ACC112 (cell line): Measurements from ENCODE around the gene TSR3.

Experiments
- H2AFZ ChIP-seq: fragments of 200-600 bp; sonication (generic); one replicate; pipeline ENCODE4 v1.6.0; 2017; ENCODE audit warnings: antibody characterized with exemption, low read length; ENCODE audit not compliant: unreplicated experiment
- H3K27ac ChIP-seq: fragments of 200-600 bp; sonication (generic); 2 replicates; pipeline ENCODE4 v1.5.1; 2014; ENCODE audit warnings: low read depth, mild to moderate bottlenecking, antibody characterized with exemption, low read length, moderate library complexity
- H3K27me3 ChIP-seq: fragments of 200-600 bp; sonication (generic); 2 replicates; pipeline ENCODE4 v1.6.1; 2014; ENCODE audit warnings: mild to moderate bottlenecking, antibody characterized with exemption, low read length, moderate library complexity, mixed read lengths; ENCODE audit not compliant: insufficient read depth
- H3K36me3 ChIP-seq: fragments of 200-600 bp; sonication (generic); 2 replicates; pipeline ENCODE4 v1.6.1; 2016; ENCODE audit warnings: mild to moderate bottlenecking, antibody characterized with exemption, low read length, moderate library complexity, mixed read lengths; ENCODE audit not compliant: insufficient read depth
- H3K4me1 ChIP-seq: fragments of 200-600 bp; sonication (generic); one replicate; pipeline ENCODE4 v1.6.1; 2016; ENCODE audit warnings: low read length, mixed read lengths; ENCODE audit not compliant: insufficient read depth, unreplicated experiment, control insufficient read depth
- H3K4me3 ChIP-seq: fragments of 200-600 bp; sonication (generic); 2 replicates; pipeline ENCODE4 v1.5.1; 2014; ENCODE audit warnings: mild to moderate bottlenecking, low read depth, low read length
- H3K79me2 ChIP-seq: fragments of 200-600 bp; sonication (generic); one replicate; pipeline ENCODE4 v1.6.0; 2016; ENCODE audit warnings: low read length; ENCODE audit not compliant: control insufficient read depth, unreplicated experiment, insufficient read depth

Gene TSR3

DNA sequence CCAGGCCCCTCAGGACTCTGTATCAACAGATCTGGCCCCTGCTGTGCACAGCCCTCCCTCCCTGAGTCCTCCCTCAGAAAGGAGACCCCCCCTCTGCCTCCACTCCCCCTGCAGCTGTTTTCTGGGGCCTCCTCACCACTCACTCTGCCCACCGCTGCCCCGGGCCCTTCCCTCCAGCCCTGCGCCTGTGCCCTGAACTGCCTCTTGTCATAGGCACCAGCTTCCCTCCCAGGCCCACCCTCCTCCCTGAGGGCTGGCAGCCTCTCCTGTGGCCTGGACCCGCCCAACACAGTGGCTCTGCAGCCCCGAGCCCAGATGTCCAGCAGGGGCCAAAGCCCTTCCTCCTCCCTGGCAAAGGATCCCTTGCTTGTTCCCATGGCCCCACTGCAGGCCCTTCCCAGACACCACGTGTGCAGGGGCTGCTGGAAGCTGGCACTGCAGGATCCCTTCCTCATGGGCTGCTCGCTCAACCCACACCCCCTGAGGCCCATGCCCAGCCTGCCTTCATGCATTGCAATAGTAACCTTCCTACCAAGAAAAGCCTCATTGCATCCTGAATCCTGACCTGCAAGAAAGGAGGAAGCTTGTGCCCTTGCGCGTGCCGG is 25.8 kb upstream of the TSR3 start:
- Histone ChIP-seq H3K79me2 (peaks cover 28% of the 10 kb centered on the region), H3K27me3 (no peaks in the 10 kb centered on the region), H3K4me1 (peaks cover 12% of the 10 kb centered on the region), H3K36me3 (no peaks in the 10 kb centered on the region), H3K27ac (peak overlapping the region; percentile 97; the same call in 1 of the 2 replicates), H2AFZ (no peak overlapping the region), H3K4me3 (peak overlapping the region; percentile 99)

DNA sequence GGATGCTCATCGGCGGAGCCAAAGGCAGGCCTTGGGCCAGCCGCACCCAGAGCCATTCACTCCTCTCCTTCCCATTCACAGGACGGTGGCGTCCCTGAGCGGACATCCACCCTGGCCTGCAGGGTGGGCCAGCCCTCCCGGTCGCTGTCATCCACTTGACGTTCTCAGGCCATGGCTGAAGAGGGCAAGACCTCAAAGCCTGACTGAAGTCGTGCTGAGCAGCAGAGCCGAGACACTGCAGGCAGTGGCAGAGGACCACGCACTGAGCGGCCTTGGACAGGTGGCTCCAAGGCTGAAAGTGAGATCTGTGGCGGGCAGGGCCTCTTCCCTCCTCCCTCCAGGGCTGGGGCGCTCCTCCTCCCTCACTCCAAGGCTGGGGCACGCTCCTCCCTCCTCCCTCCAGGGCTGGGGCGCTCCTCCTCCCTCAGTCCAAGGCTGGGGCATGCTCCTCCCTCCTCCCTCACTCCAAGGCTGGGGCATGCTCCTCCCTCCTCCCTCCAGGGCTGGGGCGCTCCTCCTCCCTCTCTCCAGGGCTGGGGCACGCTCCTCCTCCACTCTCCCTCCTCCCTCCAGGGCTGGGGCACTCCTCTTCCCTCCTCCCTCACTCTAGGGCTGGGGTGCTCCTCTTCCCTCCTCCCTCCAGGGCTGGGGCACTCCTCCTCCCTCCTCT is 24.2 kb upstream of the TSR3 start:
- H3K27me3 ChIP-seq, result no peaks in the 10 kb centered on the region

DNA sequence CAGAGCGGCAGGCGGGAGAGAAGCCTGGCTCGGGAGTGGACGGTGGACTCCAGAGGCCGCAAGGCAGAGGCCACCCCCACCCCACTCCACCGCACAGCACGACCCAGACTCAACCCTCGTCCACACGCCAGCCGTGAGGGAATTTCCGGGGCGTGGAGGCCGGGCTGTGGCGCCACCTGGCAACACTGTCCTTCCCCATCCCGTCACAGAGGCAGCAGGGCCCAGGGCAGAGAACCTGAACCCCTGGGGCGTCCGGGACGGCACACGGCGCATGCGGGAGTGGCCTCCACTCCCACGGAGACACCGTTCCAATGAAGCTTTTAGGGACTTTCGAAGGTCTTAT is 23.6 kb upstream of the TSR3 start:
- Histone ChIP-seq H3K36me3 (peaks cover 3% of the 10 kb centered on the region; the same call in 1 of the 2 replicates), H2AFZ (no peak overlapping the region), H3K79me2 (peaks cover 33% of the 10 kb centered on the region), H3K27me3 (no peaks in the 10 kb centered on the region), H3K4me1 (peaks cover 12% of the 10 kb centered on the region), H3K4me3 (no peak overlapping the region), H3K27ac (no peak overlapping the region)

More for the DNA sequence above, 24.2 kb upstream of the TSR3 start:
- Histone ChIP-seq H3K36me3 (peaks cover 3% of the 10 kb centered on the region; the same call in 1 of the 2 replicates), H2AFZ (no peak overlapping the region), H3K79me2 (peaks cover 33% of the 10 kb centered on the region), H3K27ac (no peak overlapping the region), H3K4me1 (peaks cover 12% of the 10 kb centered on the region), H3K4me3 (no peak overlapping the region)

DNA sequence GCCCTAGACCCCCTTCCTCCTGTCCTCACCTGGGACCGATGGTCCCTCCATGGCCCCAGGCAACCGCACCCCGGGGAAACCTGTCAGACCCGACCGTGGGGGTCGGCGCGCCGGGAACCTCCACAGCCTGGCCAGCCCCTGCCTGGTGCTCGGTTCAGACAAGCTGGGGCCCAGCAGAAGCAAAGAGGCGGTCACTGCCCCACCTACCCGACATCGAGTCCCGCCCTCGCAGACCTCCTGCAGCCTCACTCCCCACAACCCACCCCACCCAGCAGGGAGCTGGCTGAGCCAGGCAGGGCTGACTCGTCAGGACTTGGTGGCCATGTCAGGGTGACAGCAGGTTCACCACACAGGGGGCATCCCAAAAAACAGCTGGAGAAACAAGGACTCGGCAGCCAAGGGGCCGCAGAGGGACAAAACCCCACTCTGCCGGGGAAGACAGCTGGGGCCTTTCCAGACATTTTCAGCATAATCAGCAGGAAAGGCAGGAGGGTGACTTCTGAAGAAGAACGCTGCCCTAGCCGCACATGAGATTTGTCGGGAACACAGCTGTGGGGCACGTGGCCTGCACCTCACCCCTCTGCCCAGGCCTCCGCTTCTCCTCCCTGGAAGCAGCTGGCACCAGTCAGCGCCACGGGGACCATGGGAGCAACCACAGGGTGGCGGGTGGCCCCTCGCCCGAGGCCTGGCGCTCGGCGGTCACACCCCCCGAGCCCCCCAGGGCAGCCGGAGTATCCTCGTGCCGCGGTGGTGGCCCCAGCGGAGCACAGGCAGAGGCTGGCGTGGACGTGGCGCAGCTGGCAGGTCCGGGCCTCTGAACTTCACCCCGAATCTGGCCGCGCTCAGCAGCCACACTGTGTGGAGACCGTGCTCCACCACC is 23.0 kb upstream of the TSR3 start:
- no peak overlapping the region for H3K27ac ChIP-seq

DNA sequence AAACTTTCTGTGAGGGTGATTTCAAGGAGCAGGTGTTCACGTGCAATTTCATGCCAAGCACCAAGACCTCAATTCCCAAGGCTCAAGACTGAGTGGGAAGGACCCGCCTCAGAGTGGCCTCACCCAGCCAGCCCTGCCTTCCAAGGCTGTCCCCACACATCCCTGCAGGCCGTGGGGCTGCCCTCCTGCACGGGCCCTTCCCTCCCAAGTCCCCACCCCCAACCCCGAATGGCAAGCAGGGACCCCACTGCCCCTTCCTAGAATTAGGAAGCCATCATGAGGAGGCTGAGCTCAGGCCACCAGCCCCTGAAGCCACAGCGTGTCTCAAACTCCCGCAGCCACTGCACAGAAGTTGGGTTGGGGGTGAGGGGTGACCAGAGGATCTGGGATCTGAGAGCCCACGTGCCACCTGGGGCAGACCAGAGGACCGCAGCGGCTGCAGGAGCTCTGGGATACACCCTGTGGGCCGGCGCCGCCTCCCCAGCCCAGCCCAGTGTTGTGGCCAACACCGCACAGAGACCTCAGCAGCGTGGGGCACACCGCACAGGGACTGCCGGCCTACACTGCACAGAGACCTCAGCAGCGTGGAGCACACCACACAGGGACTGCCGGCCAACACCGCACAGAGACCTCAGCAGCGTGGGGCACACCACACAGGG is 20.7 kb upstream of the TSR3 start:
- Histone ChIP-seq H3K79me2 (peaks cover 16% of the 10 kb centered on the region), H3K4me1 (no peaks in the 10 kb centered on the region)

More for the DNA sequence above, 23.0 kb upstream of the TSR3 start:
- Histone ChIP-seq H3K36me3 (peaks cover 3% of the 10 kb centered on the region; the same call in 1 of the 2 replicates), H3K79me2 (peaks cover 33% of the 10 kb centered on the region), H3K27me3 (no peaks in the 10 kb centered on the region), H3K4me3 (no peak overlapping the region), H3K4me1 (peaks cover 12% of the 10 kb centered on the region), H2AFZ (no peak overlapping the region)

DNA sequence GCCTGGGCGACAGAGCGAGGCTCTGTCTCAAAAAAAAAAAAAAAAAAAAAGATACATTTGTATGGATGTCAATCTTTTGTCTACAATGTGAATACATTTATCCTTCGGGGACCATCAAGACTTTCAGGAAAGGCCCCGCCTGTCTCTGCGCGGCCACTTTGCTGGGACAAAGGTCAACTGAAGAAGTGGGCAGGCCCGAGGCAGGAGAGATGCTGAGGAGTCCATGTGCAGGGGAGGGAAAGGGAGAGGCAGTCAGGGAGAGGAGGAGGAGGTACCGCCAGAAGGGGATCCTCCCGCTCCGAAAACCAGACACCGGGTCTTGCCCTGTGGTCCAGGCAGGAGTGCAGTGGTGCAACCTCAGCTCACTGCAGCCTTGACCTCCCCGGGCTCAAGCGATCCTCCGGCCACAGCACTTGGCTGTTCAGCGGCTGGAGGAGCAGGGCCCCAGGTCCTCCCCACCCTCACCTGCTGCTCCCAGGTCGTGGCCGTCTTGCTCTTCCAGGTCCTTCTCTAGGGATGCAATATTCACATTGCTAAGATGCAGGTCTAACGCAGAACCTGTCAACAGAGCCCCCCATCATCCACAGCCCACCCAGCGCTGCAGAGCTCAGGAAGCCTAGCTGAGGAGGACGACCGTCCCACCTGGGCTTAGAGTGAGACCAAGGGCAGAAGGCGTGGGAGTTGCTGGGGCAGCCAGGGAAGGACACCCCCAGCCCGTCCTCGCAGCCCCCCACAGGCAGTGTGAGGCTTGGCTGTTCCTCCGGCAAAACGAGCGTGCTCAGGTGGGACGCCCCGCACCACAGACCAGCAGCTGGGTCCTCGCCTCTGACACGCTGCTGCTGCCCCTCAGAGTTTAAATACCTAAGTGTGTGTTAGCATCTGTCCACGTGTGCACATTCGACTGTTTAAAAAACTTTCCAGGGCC is 19.6 kb upstream of the TSR3 start:
- H3K4me3 ChIP-seq, result no peak overlapping the region

More for the DNA sequence above, 20.7 kb upstream of the TSR3 start:
- H3K36me3 ChIP-seq, result peaks cover 3% of the 10 kb centered on the region; the same call in 1 of the 2 replicates
- no peak overlapping the region for H3K27ac ChIP-seq
- no peak overlapping the region for H2AFZ ChIP-seq
- H3K4me3 ChIP-seq, result no peak overlapping the region
- no peaks in the 10 kb centered on the region for H3K27me3 ChIP-seq

DNA sequence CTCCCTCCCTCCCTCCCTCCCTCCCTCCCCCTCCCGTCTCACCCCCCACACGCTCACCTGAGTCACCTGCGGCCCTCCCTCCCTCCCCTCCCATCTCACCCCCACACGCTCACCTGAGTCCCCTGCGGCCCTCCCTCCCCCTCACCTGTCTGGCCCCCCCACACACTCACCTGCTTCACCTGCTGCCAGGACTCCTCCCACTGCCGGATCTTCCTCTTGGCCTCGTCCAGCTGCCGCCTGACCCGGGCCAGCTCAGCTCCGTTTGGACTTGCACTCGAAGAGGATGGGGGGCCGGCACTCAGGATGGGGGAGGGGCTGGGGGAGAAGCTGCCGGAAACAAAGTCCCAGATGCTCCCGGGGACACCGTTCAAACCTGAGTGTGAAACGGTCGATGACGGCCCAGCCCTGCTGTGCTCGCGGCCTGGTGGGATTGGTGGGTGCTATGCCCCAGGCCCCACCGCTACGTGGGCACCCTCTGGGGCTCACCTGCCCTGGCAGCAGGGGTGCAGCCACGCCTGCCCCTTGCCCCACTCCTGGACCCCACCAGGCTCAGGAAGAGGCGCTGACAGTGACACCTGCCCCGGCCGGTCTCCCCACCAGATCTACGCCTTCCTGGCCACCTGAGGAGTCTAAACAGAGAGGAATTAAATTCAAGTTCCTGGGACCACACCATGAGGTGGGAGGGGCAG is 16.0 kb upstream of the TSR3 start:
- Histone ChIP-seq H3K79me2 (peaks cover 9% of the 10 kb centered on the region), H3K4me1 (no peaks in the 10 kb centered on the region), H2AFZ (no peak overlapping the region), H3K27me3 (no peaks in the 10 kb centered on the region), H3K36me3 (peaks cover 12% of the 10 kb centered on the region), H3K27ac (no peak overlapping the region), H3K4me3 (no peak overlapping the region)

More for the DNA sequence above, 19.6 kb upstream of the TSR3 start:
- H3K27me3 ChIP-seq, result no peaks in the 10 kb centered on the region
- H2AFZ ChIP-seq, result no peak overlapping the region
- H3K79me2 ChIP-seq, result peaks cover 16% of the 10 kb centered on the region
- H3K27ac ChIP-seq, result no peak overlapping the region
- H3K36me3 ChIP-seq, result peaks cover 3% of the 10 kb centered on the region; the same call in 1 of the 2 replicates
- no peaks in the 10 kb centered on the region for H3K4me1 ChIP-seq

DNA sequence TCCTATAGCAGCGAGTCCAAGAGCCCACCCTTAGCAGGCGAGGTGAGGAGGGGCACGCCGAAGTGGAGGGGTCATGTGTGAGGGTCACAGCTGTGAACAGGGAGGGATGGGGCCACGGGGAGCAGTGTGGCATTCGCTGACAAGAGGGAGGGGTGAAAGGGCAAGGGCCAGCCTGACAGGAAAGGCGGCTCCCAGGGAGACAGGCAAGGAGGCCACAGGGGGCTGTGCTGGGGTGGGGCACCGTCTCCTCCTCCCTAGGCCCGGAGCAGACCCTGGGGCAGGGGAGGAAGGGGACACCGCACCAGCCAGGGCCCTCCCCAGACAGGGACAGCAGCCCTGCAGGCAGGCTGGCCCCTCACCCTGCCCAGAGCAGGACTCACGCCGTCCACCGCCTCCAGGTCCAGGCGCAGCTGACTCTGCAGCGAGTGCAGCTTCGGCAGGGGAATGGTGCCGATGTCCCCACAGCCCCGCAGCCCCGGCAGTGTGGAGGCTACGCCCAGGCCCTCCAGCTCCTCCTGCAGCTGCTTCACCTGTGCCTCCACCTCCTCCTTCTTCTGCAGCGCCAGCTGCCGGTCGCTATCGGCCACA is 15.1 kb upstream of the TSR3 start:
- Histone ChIP-seq H3K4me1 (no peaks in the 10 kb centered on the region), H3K79me2 (peaks cover 16% of the 10 kb centered on the region), H3K27ac (no peak overlapping the region), H3K36me3 (peaks cover 12% of the 10 kb centered on the region), H3K27me3 (no peaks in the 10 kb centered on the region), H3K4me3 (no peak overlapping the region), H2AFZ (no peak overlapping the region)

DNA sequence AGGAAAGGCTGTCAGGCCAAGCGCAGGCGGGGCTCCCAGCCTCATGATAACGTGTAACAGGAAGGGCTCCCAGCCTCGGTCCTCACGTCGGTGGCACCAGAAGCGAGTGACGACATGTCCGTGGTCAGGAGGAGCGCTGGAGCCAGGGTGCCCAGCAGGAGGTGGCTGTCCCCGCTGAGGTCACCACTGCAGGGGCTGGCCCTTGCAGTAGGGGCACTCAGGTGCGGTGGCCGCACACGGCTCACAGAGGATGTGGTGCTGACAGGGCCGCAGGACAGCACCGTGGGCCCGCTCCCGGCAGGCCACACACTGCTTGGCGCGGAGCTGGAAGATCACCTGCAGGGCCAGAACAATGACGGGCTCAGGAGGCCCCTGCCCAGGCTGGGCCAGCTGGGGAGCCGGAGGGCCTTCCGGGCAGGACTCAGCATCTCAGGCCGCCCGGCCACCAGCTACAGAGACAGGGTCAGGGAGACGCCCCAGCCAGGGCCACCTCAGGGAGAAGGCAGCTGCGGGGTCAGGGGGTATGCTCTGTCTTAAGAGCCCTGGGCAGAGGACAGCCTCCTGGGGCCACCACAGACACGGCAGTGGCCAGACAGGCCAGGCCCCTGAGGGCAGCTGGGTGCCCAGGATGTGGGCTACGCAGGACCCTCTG is 14.5 kb upstream of the TSR3 start:
- H3K4me1 ChIP-seq, result no peaks in the 10 kb centered on the region
- no peaks in the 10 kb centered on the region for H3K27me3 ChIP-seq
- peaks cover 9% of the 10 kb centered on the region for H3K36me3 ChIP-seq
- peaks cover 13% of the 10 kb centered on the region for H3K79me2 ChIP-seq
- H3K4me3 ChIP-seq, result no peak overlapping the region
- H2AFZ ChIP-seq, result no peak overlapping the region
- H3K27ac ChIP-seq, result no peak overlapping the region
